HG02938 (cell line): Measurements from ENCODE around the gene AUH.
A peak's percentile ranks its signal among the peaks of the same experiment; 100 is the strongest.

Source experiments
- ATAC-seq: cut with Tn5 transposase; IDR thresholded peaks from one replicate; pipeline ENCODE4 v1.9.1; 2021; ENCODE audit warnings: mild to moderate bottlenecking, moderate library complexity; ENCODE audit not compliant: unreplicated experiment

The AUH gene

GRCh38 chr9:91193658-91194391 lies 167.9 kb downstream of the AUH start:
- ATAC-seq: peak; percentile 39

GRCh38 chr9:91193087-91193657 lies 168.5 kb downstream of the AUH start:
- ATAC-seq: peak; percentile 25

GRCh38 chr9:91192381-91193086 lies 169.2 kb downstream of the AUH start:
- ATAC-seq: no peak

GRCh38 chr9:91191411-91192380 lies 170.0 kb downstream of the AUH start:
- ATAC-seq: peak; percentile 39

GRCh38 chr9:91190062-91190461 lies 171.7 kb downstream of the AUH start:
- ATAC-seq: no peak

- ATAC-seq: no peak
Measured at GRCh38 chr9:91188719-91189590, 172.8 kb downstream of the AUH start.

GRCh38 chr9:91187965-91188344 lies 173.8 kb downstream of the AUH start:
- no peak for ATAC-seq

- no peak for ATAC-seq
Measured at GRCh38 chr9:91187311-91187964, 174.3 kb downstream of the AUH start.

- ATAC-seq: no peak
Measured at GRCh38 chr9:91186632-91187108, 175.0 kb downstream of the AUH start.

GRCh38 chr9:91185193-91185886 lies 176.4 kb downstream of the AUH start:
- ATAC-seq: no peak

GRCh38 chr9:91182429-91183225 lies 179.1 kb downstream of the AUH start:
- no peak for ATAC-seq

- no peak for ATAC-seq
Measured at GRCh38 chr9:91181541-91181940, 180.2 kb downstream of the AUH start.

- no peak for ATAC-seq
Measured at GRCh38 chr9:91180930-91181268, 180.8 kb downstream of the AUH start.

- no peak for ATAC-seq
Measured at GRCh38 chr9:91180240-91180929, 181.3 kb downstream of the AUH start.

- no peak for ATAC-seq
Measured at GRCh38 chr9:91179237-91180138, 182.2 kb downstream of the AUH start.
